Dedifferentiated amniotic fluid mesenchymal stem cell (primary cell): Measurements from ENCODE around the gene TNIK.
"Not testable (repeated sequence)": the region's sequence is repeated elsewhere in the genome, so short reads cannot be mapped to it uniquely, and the experiment has no call there.

ENCODE experiments used
- DNase-seq: peaks from one replicate; pipeline ENCODE4 v3.0.0-alpha.2; 2016; ENCODE audit errors: extremely low spot score

The TNIK gene

GRCh38 chr3:171384101-171384891 is 75.9 kb downstream of the TNIK start:
- DNase-seq: no peak

- no peak for DNase-seq
Observed at GRCh38 chr3:171383206-171384018, 76.8 kb downstream of the TNIK start.

- DNase-seq: not testable (repeated sequence)
Observed at GRCh38 chr3:171382347-171382746, 77.9 kb downstream of the TNIK start.

GRCh38 chr3:171380711-171381425 is 79.3 kb downstream of the TNIK start:
- no peak for DNase-seq

- no peak for DNase-seq
Observed at GRCh38 chr3:171379961-171380483, 80.2 kb downstream of the TNIK start.

- DNase-seq: no peak
Observed at GRCh38 chr3:171379281-171379680, 80.9 kb downstream of the TNIK start.

- DNase-seq: no peak
Observed at GRCh38 chr3:171378586-171378985, 81.6 kb downstream of the TNIK start.

- no peak for DNase-seq
Observed at GRCh38 chr3:171377859-171378258, 82.3 kb downstream of the TNIK start.

GRCh38 chr3:171376596-171376947 is 83.6 kb downstream of the TNIK start:
- DNase-seq: no peak

- DNase-seq: no peak
Observed at GRCh38 chr3:171375666-171376595, 84.3 kb downstream of the TNIK start.

- DNase-seq: no peak
Observed at GRCh38 chr3:171374661-171375285, 85.4 kb downstream of the TNIK start.

GRCh38 chr3:171374260-171374659 is 85.9 kb downstream of the TNIK start:
- no peak for DNase-seq

GRCh38 chr3:171373711-171374110 is 86.5 kb downstream of the TNIK start:
- no peak for DNase-seq

GRCh38 chr3:171372694-171373093 is 87.5 kb downstream of the TNIK start:
- DNase-seq: no peak

- no peak for DNase-seq
Observed at GRCh38 chr3:171371354-171371753, 88.9 kb downstream of the TNIK start.

- DNase-seq: no peak
Observed at GRCh38 chr3:171369156-171369555, 91.0 kb downstream of the TNIK start.

- DNase-seq: not testable (repeated sequence)
Observed at GRCh38 chr3:171366738-171367137, 93.5 kb downstream of the TNIK start.

- DNase-seq: no peak
Observed at GRCh38 chr3:171366043-171366442, 94.2 kb downstream of the TNIK start.

GRCh38 chr3:171365489-171365888 is 94.7 kb downstream of the TNIK start:
- DNase-seq: no peak

- DNase-seq: no peak
Observed at GRCh38 chr3:171364500-171364899, 95.7 kb downstream of the TNIK start.

GRCh38 chr3:171363202-171363601 is 97.0 kb downstream of the TNIK start:
- DNase-seq: no peak
